ENCODE results near the gene PSTPIP2.

DNA sequence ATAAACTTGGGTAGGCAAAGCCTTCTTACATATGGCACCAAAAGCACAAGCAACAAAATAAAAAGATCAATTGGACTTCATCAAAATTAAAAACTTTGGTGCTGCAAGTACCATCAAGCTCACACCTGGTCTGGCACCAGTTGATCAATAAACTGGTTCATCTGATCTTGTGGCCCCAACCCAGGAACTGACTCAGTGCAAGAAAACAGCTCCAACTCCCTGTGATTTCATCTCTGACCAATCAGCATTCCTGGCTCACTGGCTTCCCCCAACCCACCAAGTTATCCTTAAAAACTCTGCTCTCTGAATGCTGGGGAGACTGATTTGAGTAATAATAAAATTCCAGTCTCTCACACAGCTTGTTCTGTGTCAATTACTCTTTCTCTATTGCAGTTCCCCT lies 113.3 kb downstream of the PSTPIP2 start:
- TF ChIP-seq, protein P1, sequence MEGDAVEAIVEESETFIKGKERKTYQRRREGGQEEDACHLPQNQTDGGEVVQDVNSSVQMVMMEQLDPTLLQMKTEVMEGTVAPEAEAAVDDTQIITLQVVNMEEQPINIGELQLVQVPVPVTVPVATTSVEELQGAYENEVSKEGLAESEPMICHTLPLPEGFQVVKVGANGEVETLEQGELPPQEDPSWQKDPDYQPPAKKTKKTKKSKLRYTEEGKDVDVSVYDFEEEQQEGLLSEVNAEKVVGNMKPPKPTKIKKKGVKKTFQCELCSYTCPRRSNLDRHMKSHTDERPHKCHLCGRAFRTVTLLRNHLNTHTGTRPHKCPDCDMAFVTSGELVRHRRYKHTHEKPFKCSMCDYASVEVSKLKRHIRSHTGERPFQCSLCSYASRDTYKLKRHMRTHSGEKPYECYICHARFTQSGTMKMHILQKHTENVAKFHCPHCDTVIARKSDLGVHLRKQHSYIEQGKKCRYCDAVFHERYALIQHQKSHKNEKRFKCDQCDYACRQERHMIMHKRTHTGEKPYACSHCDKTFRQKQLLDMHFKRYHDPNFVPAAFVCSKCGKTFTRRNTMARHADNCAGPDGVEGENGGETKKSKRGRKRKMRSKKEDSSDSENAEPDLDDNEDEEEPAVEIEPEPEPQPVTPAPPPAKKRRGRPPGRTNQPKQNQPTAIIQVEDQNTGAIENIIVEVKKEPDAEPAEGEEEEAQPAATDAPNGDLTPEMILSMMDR (IDR thresholded peaks at IDR 0.05; ENCODE audit: low read depth, low read length): no peak
- TF ChIP-seq EZH2phosphoT487 (IDR thresholded peaks at IDR 0.05; ENCODE audit: low read depth): no peak
